Thyroid gland (tissue), 4 donors: ENCODE results near the gene DHDH. TPM values are rescaled to one million over a fixed set of nuclear protein-coding genes. Genes with fewer than 3 reads are reported as not detected.

Experiments used
- DNase-seq, 2 donors: peaks; one replicate each; pipeline ENCODE4 v3.0.0-alpha.2; 2019
- H3K27ac ChIP-seq, 3 donors: fragments of 200-600 bp; sonication (generic); 1 replicate in 2 of 3; 2 replicates in 1 of 3; pipeline ENCODE4 v1.5.1; 2016 to 2019; ENCODE audit warnings: mild to moderate bottlenecking in 1 of 3, moderate library complexity in 1 of 3
- H3K27me3 ChIP-seq: fragments of 200-600 bp; sonication (generic); one replicate; pipeline ENCODE4 v1.5.1; 2019
- H3K36me3 ChIP-seq, 2 donors: fragments of 200-600 bp; sonication (generic); one replicate each; pipeline ENCODE4 v1.5.1; 2016 to 2019
- H3K4me1 ChIP-seq, 2 donors: fragments of 200-600 bp; sonication (generic); one replicate each; pipeline ENCODE4 v1.5.1; 2017 to 2019
- H3K4me3 ChIP-seq, 3 donors: fragments of 200-600 bp; sonication (generic); replicated peaks in 1 of 3; 1 replicate in 2 of 3; 2 replicates in 1 of 3; pipeline ENCODE4 v1.5.1; 2016; ENCODE audit warnings: mild to moderate bottlenecking in 1 of 3
- H3K9me3 ChIP-seq: fragments of 200-600 bp; sonication (generic); one replicate; pipeline ENCODE4 v1.5.1; 2017
- CTCF ChIP-seq, 6 experiments: fragments of 200-600 bp in 3 of 6; fragments of 450-650 bp in 3 of 6; sonication (generic) in 3 of 6; IDR thresholded peaks; one replicate each; pipeline ENCODE4 v1.5.1; 2016 to 2019; ENCODE audit warnings: antibody characterized with exemption in 6 of 6, mild to moderate bottlenecking in 2 of 6, inconsistent platforms in 1 of 6, moderate library complexity in 1 of 6
- POLR2A ChIP-seq, 2 donors: fragments of 450-650 bp; IDR thresholded peaks; one replicate each; pipeline ENCODE4 v1.6.1; 2017; ENCODE audit warnings: antibody characterized with exemption in 2 of 2, mild to moderate bottlenecking in 2 of 2, moderate library complexity in 1 of 2
- WGBS, 2 donors: methylation state at CpG; one replicate each; pipeline ENCODE4 v1.1.5; 2017; 5-methylcytosine and 5-hydroxymethylcytosine counted together
- intact Hi-C: fragments of 100-400 bp; cut with DNase I; formaldehyde crosslinking; loops from one replicate; pipeline ENCODE4 v1.15.1; 2023
- total RNA-seq, 4 donors: library from RNA; depleted of rRNA; stranded (reverse); fragments of >200 nt; gene quantifications; one replicate each; pipeline ENCODE4 v1.2.3, GENCODE V29; 2016

Gene DHDH
- total RNA-seq, 4 donors from 2014 or later: not detected

- Histone ChIP-seq H3K27ac (peak overlapping the region in 2 of 3 donors; percentile 65 to 97), H3K4me1 (peaks cover 27 to 30% of the 10 kb centered on the region in 2 donors), H3K4me3 (no peak overlapping the region), H3K36me3 (peaks cover 9 to 11% of the 10 kb centered on the region in 2 donors), H3K27me3 (no peaks in the 10 kb centered on the region), H3K9me3 (no peaks in the 10 kb centered on the region)
- TF ChIP-seq POLR2A (IDR thresholded peaks at IDR 0.05) (no peak), CTCF (IDR thresholded peaks at IDR 0.05) (no peak)
- DNase-seq: no peak
- 57 to 85% methylated on average over 3 to 12 of the region's 12 CpGs for WGBS, 2 donors
- intact Hi-C loops: no loop called here
Measured at GRCh38 chr19:48961673-48962028, 28.2 kb downstream of the DHDH start.

DNA sequence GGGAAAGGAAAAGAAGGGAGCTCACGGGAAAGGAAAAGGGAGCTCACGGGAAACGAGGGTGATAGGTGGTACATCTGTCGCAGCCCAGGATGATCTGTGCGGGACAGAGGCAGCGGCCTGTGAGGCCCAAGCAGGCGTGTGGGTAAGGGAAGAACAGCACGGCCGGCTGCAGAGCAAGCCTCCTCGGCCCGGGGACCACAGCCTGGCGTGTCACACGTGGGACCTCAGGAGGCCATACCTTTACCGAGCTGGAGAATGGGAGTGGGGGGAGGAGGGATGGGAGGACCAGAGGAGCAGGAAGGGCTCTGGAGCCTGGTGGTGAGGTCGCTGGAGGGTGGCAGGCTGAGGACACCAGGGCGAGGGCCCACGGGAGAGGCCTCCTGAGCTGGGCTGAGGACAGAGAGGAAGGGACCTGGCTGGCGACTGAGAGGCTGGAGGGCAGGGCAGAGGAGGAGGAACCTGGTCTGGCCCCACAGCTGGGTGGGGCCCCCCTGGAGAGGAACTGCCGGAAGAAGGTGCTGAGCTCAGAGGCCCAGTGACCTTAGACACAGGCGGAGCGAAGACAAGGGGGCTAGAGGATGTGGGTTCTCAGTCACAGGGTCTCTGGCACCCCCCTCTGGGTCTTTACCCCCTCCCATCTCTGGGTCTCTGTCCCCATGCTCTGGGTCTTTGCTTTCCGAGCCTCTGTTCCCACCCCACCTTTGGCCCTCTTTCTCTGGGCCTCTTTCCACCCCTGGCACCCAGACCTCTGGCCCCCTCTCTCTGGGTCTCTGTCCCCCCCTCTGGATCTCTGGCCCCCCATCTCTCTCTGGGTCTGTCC lies 28.7 kb downstream of the DHDH start:
- Histone ChIP-seq H3K4me1 (peaks cover 28 to 36% of the 10 kb centered on the region in 2 donors), H3K4me3 (no peak overlapping the region), H3K27me3 (no peaks in the 10 kb centered on the region), H3K27ac (peak overlapping the region; percentile 65 to 97 (median 87)), H3K9me3 (no peaks in the 10 kb centered on the region), H3K36me3 (peaks cover 10 to 17% of the 10 kb centered on the region in 2 donors)
- peak; percentile 63 to 78 for DNase-seq
- TF ChIP-seq POLR2A (IDR thresholded peaks at IDR 0.05) (peak in 1 of 2 donors; percentile 33), CTCF (IDR thresholded peaks at IDR 0.05) (no peak)
- WGBS, 2 donors: 65 to 70% methylated on average over 22 of the region's 22 CpGs
- intact Hi-C loops: no loop called here

GRCh38 chr19:48962849-48963165 lies 29.3 kb downstream of the DHDH start:
- TF ChIP-seq POLR2A (IDR thresholded peaks at IDR 0.05) (no peak), CTCF (IDR thresholded peaks at IDR 0.05) (no peak)
- peaks cover 33 to 42% of the 10 kb centered on the region in 2 donors for H3K4me1 ChIP-seq
- DNase-seq: no peak
- 62 to 63% methylated on average over 6 to 7 of the region's 7 CpGs for WGBS, 2 donors
- H3K27ac ChIP-seq: peak overlapping the region; percentile 65 to 97 (median 87)
- H3K9me3 ChIP-seq: no peaks in the 10 kb centered on the region
- H3K27me3 ChIP-seq: no peaks in the 10 kb centered on the region
- peaks cover 10 to 17% of the 10 kb centered on the region in 2 donors for H3K36me3 ChIP-seq
- intact Hi-C loops: no loop called here
- no peak overlapping the region for H3K4me3 ChIP-seq

DNA sequence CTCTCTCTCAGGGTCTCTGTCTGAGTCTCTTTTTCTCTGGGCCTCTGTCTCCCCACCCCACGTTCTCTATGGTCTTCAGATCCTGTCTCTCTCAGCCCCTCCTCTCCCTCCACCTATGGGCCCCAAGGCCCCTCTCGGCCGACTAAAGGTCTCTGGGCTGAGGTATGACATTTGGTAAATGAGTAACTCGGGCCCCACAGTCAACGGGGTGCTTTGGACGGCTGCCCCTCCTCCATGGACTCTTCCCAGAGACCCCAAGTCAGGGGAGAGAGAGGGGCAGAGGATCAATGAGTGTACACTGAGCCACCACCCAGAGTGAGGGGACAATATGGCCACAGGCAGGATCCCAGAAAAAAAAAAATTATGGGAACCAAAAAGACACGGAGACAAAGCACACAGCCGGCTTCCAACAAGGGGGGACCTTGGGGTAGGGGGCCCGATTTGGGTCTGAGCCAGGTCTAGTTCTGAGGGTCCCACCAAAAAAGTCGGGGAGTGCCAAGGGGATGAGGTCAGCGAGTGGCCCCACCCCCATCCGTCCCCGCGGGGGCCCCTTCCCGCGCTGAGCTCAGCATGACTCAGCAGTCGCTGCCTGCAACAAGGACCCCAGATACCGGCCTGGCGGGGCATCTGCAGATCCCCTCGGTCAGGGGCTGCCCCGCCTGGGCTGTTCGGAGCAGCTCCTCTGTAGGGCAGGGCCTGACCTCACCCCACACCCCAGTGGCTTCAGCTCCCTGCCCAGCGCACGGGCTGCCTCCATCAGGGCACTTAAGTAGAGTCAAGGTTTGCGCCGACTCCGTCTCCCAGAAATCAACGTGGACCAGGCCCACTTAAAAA lies 30.1 kb downstream of the DHDH start:
- H3K27me3 ChIP-seq: no peaks in the 10 kb centered on the region
- peak overlapping the region; percentile 87 to 97 (median 92) for H3K27ac ChIP-seq
- intact Hi-C loops: no loop called here
- 34% methylated on average over 10 of the region's 28 CpGs for WGBS, 2 donors
- peak overlapping the region in 1 of 3 donors; percentile 95 for H3K4me3 ChIP-seq
- DNase-seq: peak; percentile 74 to 76
- H3K4me1 ChIP-seq: peaks cover 41 to 50% of the 10 kb centered on the region in 2 donors
- H3K36me3 ChIP-seq: peaks cover 10 to 17% of the 10 kb centered on the region in 2 donors
- TF ChIP-seq CTCF (IDR thresholded peaks at IDR 0.05) (no peak), POLR2A (IDR thresholded peaks at IDR 0.05) (peak in 1 of 2 donors; percentile 57)
- no peaks in the 10 kb centered on the region for H3K9me3 ChIP-seq
